GM12874 (cell line): ENCODE measurements around the gene MRPS25.

ENCODE experiments used
- TF ChIP-seq, protein P1 (sequence below): IDR thresholded peaks from 2 replicates; pipeline ENCODE4 v1.5.1; 2011; ENCODE audit warnings: low read depth, mild to moderate bottlenecking, control low read depth, low read length, moderate library complexity; ENCODE audit not compliant: insufficient read depth

MRPS25 gene

DNA sequence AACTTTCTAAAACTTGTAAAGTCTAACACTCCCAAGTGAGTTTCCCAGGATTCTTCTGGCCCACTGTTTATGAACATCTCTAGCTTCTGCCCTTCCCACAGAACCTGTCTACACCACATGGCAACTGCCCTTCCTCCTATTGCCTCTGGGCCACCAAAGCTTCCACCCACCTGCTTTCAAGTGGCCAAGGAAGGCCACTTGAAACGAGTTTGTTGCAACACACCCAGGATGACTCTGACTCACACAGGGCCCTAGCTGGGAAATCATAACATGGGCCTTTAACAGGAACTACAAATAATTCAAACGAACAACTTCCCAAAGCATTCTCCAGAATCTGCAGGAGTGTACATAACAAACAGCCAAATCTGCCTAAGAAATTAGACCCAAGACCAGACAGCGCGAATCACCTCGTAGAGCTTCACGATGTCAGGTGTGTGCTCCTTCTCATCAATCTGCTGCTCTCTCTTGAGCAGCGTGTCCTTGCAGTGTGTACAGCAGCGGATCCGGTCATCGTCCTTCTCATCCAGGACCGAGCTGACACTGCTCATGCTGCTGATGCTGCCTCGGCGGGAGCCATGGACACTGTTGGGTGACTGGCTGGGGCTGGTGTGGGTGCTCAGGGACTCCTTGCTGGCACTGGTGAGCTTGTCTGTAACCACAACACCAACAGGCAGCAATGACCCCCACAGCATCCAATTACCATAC is 17.0 kb upstream of the MRPS25 start:
- TF ChIP-seq, protein P1, sequence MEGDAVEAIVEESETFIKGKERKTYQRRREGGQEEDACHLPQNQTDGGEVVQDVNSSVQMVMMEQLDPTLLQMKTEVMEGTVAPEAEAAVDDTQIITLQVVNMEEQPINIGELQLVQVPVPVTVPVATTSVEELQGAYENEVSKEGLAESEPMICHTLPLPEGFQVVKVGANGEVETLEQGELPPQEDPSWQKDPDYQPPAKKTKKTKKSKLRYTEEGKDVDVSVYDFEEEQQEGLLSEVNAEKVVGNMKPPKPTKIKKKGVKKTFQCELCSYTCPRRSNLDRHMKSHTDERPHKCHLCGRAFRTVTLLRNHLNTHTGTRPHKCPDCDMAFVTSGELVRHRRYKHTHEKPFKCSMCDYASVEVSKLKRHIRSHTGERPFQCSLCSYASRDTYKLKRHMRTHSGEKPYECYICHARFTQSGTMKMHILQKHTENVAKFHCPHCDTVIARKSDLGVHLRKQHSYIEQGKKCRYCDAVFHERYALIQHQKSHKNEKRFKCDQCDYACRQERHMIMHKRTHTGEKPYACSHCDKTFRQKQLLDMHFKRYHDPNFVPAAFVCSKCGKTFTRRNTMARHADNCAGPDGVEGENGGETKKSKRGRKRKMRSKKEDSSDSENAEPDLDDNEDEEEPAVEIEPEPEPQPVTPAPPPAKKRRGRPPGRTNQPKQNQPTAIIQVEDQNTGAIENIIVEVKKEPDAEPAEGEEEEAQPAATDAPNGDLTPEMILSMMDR = no peak

DNA sequence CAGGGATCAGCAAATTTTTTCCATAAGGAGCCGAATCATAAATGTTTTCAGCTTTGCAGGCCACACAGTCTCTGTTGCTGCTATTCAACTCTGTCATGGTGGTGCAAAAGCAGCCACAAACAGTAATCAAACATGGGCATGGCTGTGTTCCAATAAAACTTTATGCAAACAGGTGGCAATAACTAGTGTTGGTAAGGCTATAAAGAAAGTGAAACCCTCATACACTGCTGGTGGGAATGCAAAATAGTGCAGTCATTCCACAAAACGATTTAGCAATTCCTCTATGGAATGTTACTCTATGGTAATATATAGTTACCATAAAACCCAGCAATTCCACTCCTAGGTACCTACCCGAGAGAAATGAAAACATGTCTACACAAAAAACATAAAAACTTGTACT is 14.0 kb upstream of the MRPS25 start:
- TF ChIP-seq, protein P1 = no peak

DNA sequence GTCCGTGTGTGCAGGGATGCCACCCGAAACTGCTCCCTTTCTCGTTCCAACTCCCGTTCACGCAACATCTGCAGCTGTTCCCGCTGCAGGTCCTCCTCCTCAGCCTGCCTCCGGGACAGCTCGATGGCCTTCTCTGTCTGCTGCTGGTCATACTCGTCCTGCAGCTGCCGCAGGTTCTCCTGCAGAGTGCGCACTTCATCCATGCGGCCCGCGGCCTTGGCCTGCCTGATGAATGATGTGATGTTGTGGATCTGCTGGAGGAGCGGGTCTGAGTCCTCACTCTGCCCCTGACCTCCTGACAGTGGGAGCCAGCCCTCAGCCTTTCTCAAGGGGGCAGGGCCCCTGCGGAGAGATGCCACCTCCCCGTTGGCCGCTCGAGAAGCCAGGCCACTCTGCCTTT is 9.4 kb upstream of the MRPS25 start:
- TF ChIP-seq, protein P1 = no peak

DNA sequence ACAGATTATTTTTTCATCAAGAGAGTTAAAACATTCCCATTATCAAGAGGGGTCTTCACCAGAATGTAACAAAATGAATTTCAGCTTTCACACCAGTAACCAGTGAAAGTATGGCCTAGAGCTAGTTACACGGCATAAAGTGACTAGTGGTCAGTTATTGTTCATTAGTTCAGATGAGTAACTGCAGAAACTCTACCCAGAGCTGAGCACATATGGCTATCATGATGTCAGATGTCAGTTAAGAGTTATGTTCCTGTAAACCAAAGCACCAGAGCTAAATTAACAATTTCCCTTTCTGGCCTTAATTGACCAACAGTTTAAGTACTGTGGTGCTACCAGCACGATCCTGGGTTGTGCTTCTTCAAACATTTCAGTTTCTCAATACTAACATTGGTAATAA is 6.6 kb upstream of the MRPS25 start:
- TF ChIP-seq, protein P1 = no peak

DNA sequence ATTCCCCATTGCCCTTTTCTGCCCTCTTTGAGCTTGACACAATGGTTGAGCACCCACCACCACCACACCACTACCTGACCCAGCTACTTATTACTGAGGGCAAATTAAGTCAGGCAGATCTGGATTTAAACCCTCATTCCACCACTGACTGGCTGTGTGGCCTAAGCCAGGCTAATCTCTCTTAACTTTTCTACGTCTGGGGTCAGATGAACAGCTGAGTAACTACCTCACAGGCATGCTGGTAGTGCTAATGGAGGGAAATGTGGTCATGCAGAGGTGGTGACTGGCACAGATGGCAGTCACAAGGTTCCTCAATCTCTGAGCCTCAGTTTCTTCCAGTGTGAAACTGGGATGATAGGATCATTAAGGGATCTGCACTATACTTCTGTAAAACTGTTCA is 4.3 kb upstream of the MRPS25 start:
- TF ChIP-seq, protein P1 = no peak

DNA sequence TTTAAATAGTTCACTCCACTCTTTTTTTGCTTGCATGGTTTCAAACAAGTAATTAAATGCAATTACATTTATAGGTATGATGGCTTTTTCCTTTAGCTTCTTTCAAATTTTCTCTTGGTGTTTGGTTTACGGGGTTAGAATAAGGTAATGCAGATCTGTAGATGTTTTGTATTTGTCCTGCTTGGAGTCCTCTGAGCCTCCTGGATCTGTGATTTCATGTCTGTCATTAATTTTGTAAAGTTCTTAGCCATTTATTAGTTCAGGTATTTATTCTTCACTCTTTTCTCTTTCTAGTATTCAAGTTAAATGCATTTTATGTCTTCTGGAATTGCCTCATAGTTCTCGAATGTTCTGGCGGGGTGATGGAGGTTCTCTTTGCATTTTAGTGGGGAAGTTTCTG is 1.4 kb upstream of the MRPS25 start:
- TF ChIP-seq, protein P1 = no peak

DNA sequence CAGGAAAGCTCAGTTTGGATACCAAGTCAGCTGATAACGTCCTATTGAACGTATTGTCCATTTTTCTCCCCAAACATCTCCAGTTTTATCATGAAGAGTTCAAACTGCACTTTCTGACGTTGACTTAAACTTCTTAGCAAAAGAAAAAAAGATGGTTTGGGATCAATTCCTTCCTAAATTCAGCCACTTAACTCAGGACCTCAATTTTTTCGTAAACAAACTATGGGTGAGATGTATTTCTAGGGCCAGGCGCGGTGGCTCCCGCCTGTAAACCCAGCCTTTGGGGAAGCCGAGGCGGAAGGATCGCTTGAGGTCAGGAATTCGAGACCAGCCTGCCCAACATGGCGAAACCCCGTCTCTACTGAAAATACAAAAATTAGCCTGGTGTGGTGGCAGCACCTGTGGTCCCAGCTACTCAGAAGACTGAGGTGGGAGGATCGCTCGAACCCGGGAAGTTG is 464 bp upstream of the MRPS25 start:
- TF ChIP-seq, protein P1 = no peak
